Adipose tissue (tissue), 3 donors: Measurements from ENCODE around the gene TMA7. TPM values are rescaled to one million over a fixed set of nuclear protein-coding genes. Genes with fewer than 3 reads are reported as not detected.
"Not testable (repeated sequence)": the region's sequence is repeated elsewhere in the genome, so short reads cannot be mapped to it uniquely, and the experiment has no call there.

Source experiments
- H3K27ac ChIP-seq: one replicate; pipeline ENCODE4 v1.5.1; 2013; ENCODE audit warnings: low read depth, low read length
- WGBS, 3 donors: extraction: QIAGEN DNeasy Blood & Tissue Kit; methylation state at CpG; one replicate each; pipeline ENCODE4 v1.1.7; 2013; 5-methylcytosine and 5-hydroxymethylcytosine counted together
- polyA plus RNA-seq, 3 donors: library from polyadenylated mRNA; stranded (reverse); fragments of 200-250 nt; gene quantifications; one replicate each; pipeline ENCODE4 v1.2.3, GENCODE V29; 2013
- donor health status: healthy with polysubstance abuse.
- donor health status: Bipolar disorder and iron deficiency.
- donor health status: healthy.

TMA7 gene
- polyA plus RNA-seq, 3 donors = 180 to 622 (median 308) TPM

GRCh38 chr3:48474031-48474430, 34.0 kb downstream of the TMA7 start:
- not testable (repeated sequence) for H3K27ac ChIP-seq
- WGBS, 3 donors = 88 to 96% (median 94%) methylated on average over 4 of the region's 4 CpGs

GRCh38 chr3:48474619-48475018, 34.6 kb downstream of the TMA7 start:
- H3K27ac ChIP-seq = no peak overlapping the region
- 74 to 80% (median 79%) methylated on average over 4 of the region's 4 CpGs for WGBS, 3 donors

- 86% methylated on average over 11 of the region's 11 CpGs for WGBS, 3 donors
- H3K27ac ChIP-seq = no peak overlapping the region
Measured at GRCh38 chr3:48475188-48475587, 35.1 kb downstream of the TMA7 start.

GRCh38 chr3:48476426-48477053, 36.5 kb downstream of the TMA7 start:
- H3K27ac ChIP-seq = no peak overlapping the region
- WGBS, 3 donors = 87 to 92% (median 87%) methylated on average over 9 of the region's 9 CpGs

GRCh38 chr3:48477959-48478520, 38.0 kb downstream of the TMA7 start:
- 79 to 84% (median 84%) methylated on average over 9 of the region's 9 CpGs for WGBS, 3 donors
- no peak overlapping the region for H3K27ac ChIP-seq

GRCh38 chr3:48478626-48479555, 38.8 kb downstream of the TMA7 start:
- 59 to 83% (median 65%) methylated on average over 19 of the region's 19 CpGs for WGBS, 3 donors
- no peak overlapping the region for H3K27ac ChIP-seq

GRCh38 chr3:48480891-48481290, 40.8 kb downstream of the TMA7 start:
- not testable (repeated sequence) for H3K27ac ChIP-seq

GRCh38 chr3:48482822-48483221, 42.8 kb downstream of the TMA7 start:
- not testable (repeated sequence) for H3K27ac ChIP-seq
- WGBS, 3 donors = 92 to 96% (median 95%) methylated on average over 6 of the region's 6 CpGs

More at GRCh38 chr3:48480891-48481290, 40.8 kb downstream of the TMA7 start:
- WGBS, 3 donors = 95 to 98% (median 96%) methylated on average over 11 of the region's 11 CpGs

GRCh38 chr3:48486952-48487351, 46.9 kb downstream of the TMA7 start:
- H3K27ac ChIP-seq = no peak overlapping the region
- WGBS, 3 donors = 92 to 94% (median 93%) methylated on average over 5 of the region's 5 CpGs

GRCh38 chr3:48492461-48493202, 52.6 kb downstream of the TMA7 start:
- 54 to 86% (median 68%) methylated on average over 7 of the region's 7 CpGs for WGBS, 3 donors
- H3K27ac ChIP-seq = no peak overlapping the region

GRCh38 chr3:48493203-48493501, 53.1 kb downstream of the TMA7 start:
- H3K27ac ChIP-seq = no peak overlapping the region
- WGBS, 3 donors = 69 to 91% (median 85%) methylated on average over 3 of the region's 3 CpGs

Other genes with a start within 250 kb of the TMA7 start
- gene CAMP, start 216.8 kb upstream of the TMA7 start, polyA plus RNA-seq = 1 to 10 TPM in 1 of 3 donors, under 1 TPM in 1, not detected in 1; 0.88 to 2.5 TPM
- gene ZNF589, start 199.2 kb upstream of the TMA7 start, polyA plus RNA-seq = 1 to 10 TPM; 2.6 to 7.2 (median 4.3) TPM
- gene NME6, start 138.9 kb upstream of the TMA7 start, polyA plus RNA-seq = 10 to 100 TPM; 12.1 to 18.2 (median 15.1) TPM
- gene SPINK8, start 106.6 kb upstream of the TMA7 start, polyA plus RNA-seq = not detected
- gene FBXW12, start 68.0 kb upstream of the TMA7 start, polyA plus RNA-seq = 1 to 10 TPM in 1 of 3 donors, not detected in 2; 1.5 TPM
- gene PLXNB1, start 10.2 kb upstream of the TMA7 start, polyA plus RNA-seq = 10 to 100 TPM; 31.2 to 51.0 (median 35.4) TPM
- gene CCDC51, start 138 bp upstream of the TMA7 start, polyA plus RNA-seq = 10 to 100 TPM in 2 of 3 donors, 1 to 10 TPM in 1; 5.5 to 14.1 (median 11.6) TPM
- gene ATRIP, start 6.5 kb downstream of the TMA7 start, polyA plus RNA-seq = 1 to 10 TPM; 3.4 to 4.0 (median 3.9) TPM
- 100 to 1,000 TPM in 2 of 3 donors, 10 to 100 TPM in 1; 49.8 to 116 (median 111) TPM for gene SHISA5, start 63.9 kb downstream of the TMA7 start, polyA plus RNA-seq
- 1 to 10 TPM; 1.7 to 6.5 (median 5.2) TPM for gene PFKFB4, start 116.5 kb downstream of the TMA7 start, polyA plus RNA-seq
- gene UCN2, start 123.5 kb downstream of the TMA7 start, polyA plus RNA-seq = under 1 TPM in 1 of 3 donors, not detected in 2; 0.04 TPM
- 10 to 100 TPM in 1 of 3 donors, 1 to 10 TPM in 2; 1.4 to 10.3 (median 2.2) TPM for gene COL7A1, start 155.1 kb downstream of the TMA7 start, polyA plus RNA-seq
- 100 to 1,000 TPM; 122 to 214 (median 155) TPM for gene UQCRC1, start 169.4 kb downstream of the TMA7 start, polyA plus RNA-seq
- gene TMEM89, start 181.5 kb downstream of the TMA7 start, polyA plus RNA-seq = not detected
- gene SLC26A6, start 195.2 kb downstream of the TMA7 start, polyA plus RNA-seq = 10 to 100 TPM in 1 of 3 donors, 1 to 10 TPM in 2; 8.7 to 14.1 (median 8.9) TPM
- 1 to 10 TPM in 2 of 3 donors, under 1 TPM in 1; 0.48 to 1.5 (median 1.0) TPM for gene CELSR3, start 222.6 kb downstream of the TMA7 start, polyA plus RNA-seq
- 10 to 100 TPM in 2 of 3 donors, 1 to 10 TPM in 1; 9.2 to 13.9 (median 13.5) TPM for gene NCKIPSD, start 245.7 kb downstream of the TMA7 start, polyA plus RNA-seq